CD4-positive, alpha-beta memory T cell (primary cell): ENCODE measurements around the gene RAMP1. TPM values are rescaled to one million over a fixed set of nuclear protein-coding genes. Genes with fewer than 3 reads are reported as not detected.

Source experiments
- CTCF ChIA-PET: fragments of 350-600 bp; sonication (Branson Sonifier 250); formaldehyde crosslinking; loops from one replicate; lab custom pipeline; 2021; ENCODE audit warnings: inconsistent platforms; ENCODE audit not compliant: partially characterized antibody; lab: Charles Lee
- POLR2A ChIA-PET: fragments of 350-600 bp; sonication (Branson Sonifier 250); formaldehyde crosslinking; loops from one replicate; lab custom pipeline; 2021; ENCODE audit not compliant: partially characterized antibody; lab: Charles Lee
- DNase-seq, 5 donors: peaks; one replicate each; pipeline versions ENCODE4 v3.0.0 to v3.0.0-alpha.2; 2020 to 2022; ENCODE audit warnings: mixed read lengths in 1 of 5
- H3K27ac ChIP-seq: one replicate; pipeline ENCODE4 v1.7.0; 2013; ENCODE audit warnings: low read depth, low read length
- H3K27me3 ChIP-seq: 2 replicates; pipeline ENCODE4 v1.7.0; 2013; ENCODE audit warnings: mild to moderate bottlenecking, low read length, moderate library complexity; ENCODE audit not compliant: insufficient read depth
- H3K36me3 ChIP-seq: 2 replicates; pipeline ENCODE4 v1.7.0; 2013; ENCODE audit warnings: mild to moderate bottlenecking, low read length, moderate library complexity; ENCODE audit not compliant: insufficient read depth
- H3K4me1 ChIP-seq: 2 replicates; pipeline ENCODE4 v1.7.0; 2013; ENCODE audit warnings: mild to moderate bottlenecking, low read length, moderate library complexity; ENCODE audit not compliant: insufficient read depth
- H3K4me3 ChIP-seq, 2 donors: one replicate each; pipeline ENCODE4 v1.7.0; 2013; ENCODE audit warnings: low read length in 2 of 2, mild to moderate bottlenecking in 1 of 2
- H3K9me3 ChIP-seq, 2 donors: one replicate each; pipeline ENCODE4 v1.7.0; 2013; ENCODE audit warnings: low read length in 2 of 2, control low read depth in 1 of 2; ENCODE audit not compliant: control insufficient read depth in 1 of 2
- H3K27ac Mint-ChIP-seq, 7 donors: one replicate each; pipeline ENCODE4 v1.8.0; 2020 to 2021; ENCODE audit warnings: mixed read lengths in 7 of 7, mild to moderate bottlenecking in 6 of 7, inconsistent platforms in 3 of 7, moderate library complexity in 3 of 7
- H3K27me3 Mint-ChIP-seq, 2 donors: one replicate each; pipeline ENCODE4 v1.8.0; 2020 to 2021; ENCODE audit warnings: mixed read lengths in 2 of 2
- H3K36me3 Mint-ChIP-seq, 2 donors: one replicate each; pipeline ENCODE4 v1.8.0; 2020 to 2021; ENCODE audit warnings: mixed read lengths in 2 of 2, inconsistent platforms in 1 of 2, mild to moderate bottlenecking in 1 of 2
- H3K4me1 Mint-ChIP-seq, 4 donors: one replicate each; pipeline ENCODE4 v1.8.0; 2020 to 2021; ENCODE audit warnings: mixed read lengths in 4 of 4, mild to moderate bottlenecking in 1 of 4
- H3K4me3 Mint-ChIP-seq, 8 donors: one replicate each; pipeline ENCODE4 v1.8.0; 2020 to 2021; ENCODE audit warnings: mixed read lengths in 8 of 8, mild to moderate bottlenecking in 7 of 8, moderate library complexity in 6 of 8, inconsistent platforms in 3 of 8
- H3K9me3 Mint-ChIP-seq, 8 donors: one replicate each; pipeline ENCODE4 v1.8.0; 2020 to 2021; ENCODE audit warnings: mixed read lengths in 8 of 8, mild to moderate bottlenecking in 5 of 8, inconsistent platforms in 3 of 8, moderate library complexity in 1 of 8
- intact Hi-C: fragments of 100-400 bp; cut with micrococcal nuclease; formaldehyde crosslinking; loops from one replicate; pipeline ENCODE4 v1.15.1; 2023
- polyA plus RNA-seq, 2 donors: library from polyadenylated mRNA; unstranded; fragments of 300-500 nt; fragmentation: Illumina TruSeq; gene quantifications; one replicate each; pipeline ENCODE4 v1.2.3, GENCODE V29; 2021
- total RNA-seq, 2 experiments: library from RNA; stranded (reverse); gene quantifications; one replicate each; pipeline ENCODE4 v1.2.3, GENCODE V29; 2021

The RAMP1 gene
- total and polyA plus RNA-seq, 4 experiments from 2014 or later = 1.3 to 10.8 TPM; not detected in 2

DNA sequence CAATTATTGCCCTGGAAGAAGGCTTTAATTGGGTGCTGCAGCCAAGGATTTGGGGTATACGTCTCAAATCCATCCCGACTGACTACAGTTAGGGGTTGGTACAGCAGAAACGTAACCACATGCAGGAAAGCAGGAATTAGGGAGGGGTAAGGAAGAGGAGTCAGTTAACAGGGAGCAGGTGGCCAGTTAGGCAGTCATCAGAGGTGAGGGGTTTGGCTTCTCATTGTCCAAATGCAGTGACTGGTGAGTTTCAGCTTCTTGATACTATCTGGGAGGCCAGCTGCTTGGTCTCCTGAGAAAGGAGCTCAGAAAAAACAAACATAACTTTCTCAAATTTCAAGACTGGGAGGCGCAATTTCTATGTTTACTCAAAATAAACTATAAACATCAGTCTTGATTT, 68.6 kb downstream of the RAMP1 start:
- Mint-ChIP-seq H3K9me3 (peaks cover 0 to 6% (median 0%) of the 10 kb centered on the region in 8 donors), H3K4me1 (peaks cover 12 to 28% (median 18%) of the 10 kb centered on the region in 4 donors), H3K4me3 (no peak overlapping the region), H3K27me3 (no peaks in the 10 kb centered on the region), H3K36me3 (no peaks in the 10 kb centered on the region), H3K27ac (no peak overlapping the region)
- intact Hi-C loops = no loop called here
- ChIA-PET POLR2A (no interaction called here), CTCF (interaction anchor here (1.2 kb wide), 1 partner anchor 17 kb away, joined by 3 read pairs; no protein-coding TSS in a partner anchor)
- H3K4me1 ChIP-seq = peaks cover 11% of the 10 kb centered on the region
- no peak overlapping the region for H3K27ac ChIP-seq
- no peak for DNase-seq
- no peaks in the 10 kb centered on the region for H3K9me3 ChIP-seq
- no peaks in the 10 kb centered on the region for H3K27me3 ChIP-seq
- H3K4me3 ChIP-seq = no peak overlapping the region
- H3K36me3 ChIP-seq = no peaks in the 10 kb centered on the region

DNA sequence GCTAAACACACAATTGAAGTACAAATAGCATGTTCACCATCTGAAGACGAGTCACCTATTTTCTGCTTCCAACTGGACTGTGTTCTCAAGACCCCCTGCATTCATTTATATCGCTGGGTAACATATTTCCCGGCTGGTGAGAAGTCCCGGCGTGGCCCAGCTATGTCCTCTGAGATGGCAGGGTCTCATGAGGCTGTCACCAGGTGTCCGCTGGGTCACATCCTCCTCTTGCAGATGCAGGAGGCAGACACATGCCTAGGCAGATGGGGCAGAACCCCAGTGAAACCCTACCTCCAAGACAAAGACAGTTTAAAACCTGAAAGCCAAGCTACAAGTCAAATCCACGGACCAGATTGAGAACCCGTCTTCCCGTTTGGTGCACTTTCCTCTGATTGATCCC, 70.6 kb downstream of the RAMP1 start:
- Histone ChIP-seq H3K36me3 (no peaks in the 10 kb centered on the region), H3K27ac (no peak overlapping the region), H3K9me3 (no peaks in the 10 kb centered on the region), H3K4me1 (peaks cover 11% of the 10 kb centered on the region), H3K27me3 (no peaks in the 10 kb centered on the region), H3K4me3 (no peak overlapping the region)
- no peaks in the 10 kb centered on the region for H3K27me3 Mint-ChIP-seq
- intact Hi-C loops = no loop called here
- no peak overlapping the region for H3K4me3 Mint-ChIP-seq
- ChIA-PET POLR2A (no interaction called here), CTCF (interaction anchor here (1.0 kb wide), 1 partner anchor 29 kb away, joined by 3 read pairs; no protein-coding TSS in a partner anchor)
- H3K27ac Mint-ChIP-seq = peak overlapping the region in 2 of 7 donors; percentile 48 to 66
- H3K4me1 Mint-ChIP-seq = peaks cover 12 to 21% (median 16%) of the 10 kb centered on the region in 4 donors
- no peak for DNase-seq
- H3K36me3 Mint-ChIP-seq = no peaks in the 10 kb centered on the region
- peaks cover 0 to 6% (median 0%) of the 10 kb centered on the region in 8 donors for H3K9me3 Mint-ChIP-seq

DNA sequence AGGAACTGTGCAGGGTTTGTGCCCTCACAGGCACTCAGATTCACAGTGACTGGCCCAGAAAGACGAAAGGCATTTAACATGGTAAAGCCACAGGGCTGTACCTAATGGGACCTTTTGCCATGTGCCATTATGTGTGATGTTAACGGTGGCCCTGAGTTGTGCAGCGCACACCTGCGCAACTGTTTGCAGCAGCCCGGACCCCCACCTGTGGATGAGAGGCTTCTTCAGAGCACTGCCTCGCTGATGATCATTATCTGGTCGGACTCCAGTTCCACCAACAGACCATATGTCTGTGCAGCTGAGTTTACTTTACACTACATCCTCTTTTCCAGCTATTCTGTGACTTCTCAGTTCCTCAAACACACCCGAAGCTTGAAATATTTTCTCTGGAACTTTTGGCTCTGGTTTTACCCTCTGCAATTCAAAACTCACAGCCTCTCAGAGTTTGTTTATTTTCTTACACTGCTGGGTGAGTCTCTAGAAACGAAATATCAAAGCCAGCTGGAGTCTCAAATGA, 71.8 kb downstream of the RAMP1 start:
- intact Hi-C loops = no loop called here
- H3K36me3 Mint-ChIP-seq = no peaks in the 10 kb centered on the region
- ChIA-PET CTCF (interaction anchor here (0.6 to 1.2 kb wide), 2 partner anchors 8 to 335 kb away, joined by 5 read pairs; no protein-coding TSS in a partner anchor), POLR2A (no interaction called here)
- H3K27ac ChIP-seq = no peak overlapping the region
- H3K4me1 Mint-ChIP-seq = peaks cover 7 to 19% (median 8%) of the 10 kb centered on the region in 4 donors
- no peak for DNase-seq
- H3K9me3 Mint-ChIP-seq = peaks cover 0 to 6% (median 0%) of the 10 kb centered on the region in 8 donors
- H3K27ac Mint-ChIP-seq = no peak overlapping the region
- no peak overlapping the region for H3K4me3 ChIP-seq
- no peaks in the 10 kb centered on the region for H3K27me3 Mint-ChIP-seq
- H3K4me3 Mint-ChIP-seq = no peak overlapping the region
- peaks cover 2% of the 10 kb centered on the region for H3K4me1 ChIP-seq
- no peaks in the 10 kb centered on the region for H3K9me3 ChIP-seq
- no peaks in the 10 kb centered on the region for H3K36me3 ChIP-seq
- no peaks in the 10 kb centered on the region for H3K27me3 ChIP-seq

DNA sequence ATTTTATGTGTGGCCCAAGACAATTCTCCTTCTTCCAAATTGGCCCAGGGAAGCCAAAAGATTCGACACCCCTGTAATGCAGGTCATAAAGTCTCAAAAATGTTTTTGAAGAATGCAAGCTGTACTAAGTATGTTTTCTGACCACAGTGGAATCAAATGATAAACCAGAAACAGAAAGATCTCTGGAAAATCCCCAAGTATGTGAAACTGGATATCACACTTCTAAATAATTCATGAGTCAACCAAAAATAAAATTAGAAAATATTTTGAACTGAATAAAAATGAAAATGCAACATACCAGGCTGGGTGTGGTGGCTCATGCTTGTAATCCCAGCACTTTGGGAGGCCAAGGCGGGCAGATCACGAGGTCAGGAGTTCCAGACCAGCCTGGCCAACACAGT, 73.3 kb downstream of the RAMP1 start:
- H3K27ac Mint-ChIP-seq = peak overlapping the region in 1 of 7 donors; percentile 72
- ChIA-PET POLR2A (no interaction called here), CTCF (interaction anchor here (1.2 kb wide), 1 partner anchor 10 kb away, joined by 5 read pairs; no protein-coding TSS in a partner anchor)
- H3K27me3 Mint-ChIP-seq = no peaks in the 10 kb centered on the region
- no peak for DNase-seq
- intact Hi-C loops = no loop called here
- H3K9me3 Mint-ChIP-seq = peaks cover 0 to 6% (median 0%) of the 10 kb centered on the region in 8 donors
- Histone ChIP-seq H3K4me1 (no peaks in the 10 kb centered on the region), H3K27me3 (no peaks in the 10 kb centered on the region), H3K36me3 (no peaks in the 10 kb centered on the region), H3K27ac (no peak overlapping the region), H3K9me3 (no peaks in the 10 kb centered on the region), H3K4me3 (no peak overlapping the region)
- H3K4me3 Mint-ChIP-seq = no peak overlapping the region
- H3K36me3 Mint-ChIP-seq = no peaks in the 10 kb centered on the region
- H3K4me1 Mint-ChIP-seq = peaks cover 0 to 11% (median 6%) of the 10 kb centered on the region in 4 donors

DNA sequence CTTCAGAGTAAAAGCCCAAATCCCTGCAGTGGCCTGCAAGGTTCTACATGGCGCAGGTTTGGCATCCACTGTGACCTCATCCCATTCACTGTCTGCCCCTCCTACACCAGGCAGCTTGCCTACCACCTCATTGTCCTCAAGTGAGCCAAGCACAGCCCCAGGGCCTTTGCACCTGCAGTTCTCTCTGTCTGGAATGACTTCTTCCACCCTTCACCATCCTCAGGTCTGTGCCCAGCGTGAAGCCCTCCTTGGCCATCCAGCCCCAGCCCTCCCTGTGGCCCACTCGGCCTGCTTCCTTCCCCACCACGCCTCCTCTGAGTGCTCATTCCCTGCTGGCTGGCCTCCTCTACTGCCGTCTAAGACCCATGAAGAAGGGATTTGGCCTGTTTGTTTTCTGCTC, 74.8 kb downstream of the RAMP1 start:
- H3K27ac ChIP-seq = no peak overlapping the region
- no peaks in the 10 kb centered on the region for H3K9me3 ChIP-seq
- Mint-ChIP-seq H3K4me3 (peak overlapping the region in 1 of 8 donors; percentile 16), H3K9me3 (peaks cover 0 to 6% (median under 1%) of the 10 kb centered on the region in 8 donors), H3K4me1 (peaks cover 5 to 13% (median 9%) of the 10 kb centered on the region in 4 donors), H3K27me3 (no peaks in the 10 kb centered on the region), H3K36me3 (peaks cover under 1 to 1% of the 10 kb centered on the region in 2 donors), H3K27ac (no peak overlapping the region)
- ChIA-PET CTCF (no interaction called here), POLR2A (interaction anchor here (1.5 kb wide), 1 partner anchor 9 kb away, joined by 4 read pairs; no protein-coding TSS in a partner anchor)
- intact Hi-C loops = no loop called here
- H3K4me1 ChIP-seq = no peaks in the 10 kb centered on the region
- no peak for DNase-seq
- H3K4me3 ChIP-seq = no peak overlapping the region
- no peaks in the 10 kb centered on the region for H3K36me3 ChIP-seq
- H3K27me3 ChIP-seq = no peaks in the 10 kb centered on the region

DNA sequence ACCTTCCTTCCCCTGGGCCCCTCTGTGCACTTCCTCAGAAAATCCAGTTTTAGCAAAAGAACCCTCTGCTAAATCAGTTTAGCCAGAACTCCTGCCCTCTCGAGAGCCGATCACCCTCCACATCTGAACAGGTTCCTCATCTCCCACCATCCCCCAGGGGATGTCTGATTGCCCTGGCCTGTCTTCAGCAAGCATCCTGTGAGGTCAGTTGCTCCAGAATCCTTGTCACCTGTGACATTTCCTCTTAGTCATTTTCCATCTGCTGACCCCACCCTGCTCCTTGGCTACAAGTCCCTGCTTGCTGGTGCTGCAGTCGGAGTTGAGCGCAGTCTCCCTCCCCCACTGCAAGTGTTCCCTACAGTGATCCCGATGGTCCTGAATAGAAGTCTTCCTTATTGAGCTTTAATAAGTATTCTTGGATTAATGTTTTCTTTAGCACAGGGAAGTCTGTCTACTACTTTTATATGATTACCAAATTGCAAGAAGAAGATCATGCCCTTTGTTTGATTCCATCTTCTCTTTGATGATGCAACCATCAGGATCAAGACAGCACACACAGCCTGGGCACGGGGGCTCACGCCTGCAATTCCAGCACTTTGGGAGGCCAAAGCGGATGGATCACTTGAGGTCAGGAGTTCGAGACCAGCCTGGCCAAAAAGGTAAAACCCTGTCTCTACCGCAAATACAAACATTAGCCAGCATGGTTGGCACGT, 76.5 kb downstream of the RAMP1 start:
- Mint-ChIP-seq H3K4me3 (no peak overlapping the region), H3K27me3 (no peaks in the 10 kb centered on the region), H3K27ac (peak overlapping the region in 1 of 7 donors; percentile 19), H3K36me3 (peaks cover 6 to 12% of the 10 kb centered on the region in 2 donors), H3K9me3 (peaks cover 2 to 14% (median 6%) of the 10 kb centered on the region in 8 donors), H3K4me1 (peaks cover 21 to 29% (median 22%) of the 10 kb centered on the region in 4 donors)
- intact Hi-C loops = no loop called here
- Histone ChIP-seq H3K27ac (no peak overlapping the region), H3K4me1 (peaks cover 17% of the 10 kb centered on the region), H3K36me3 (no peaks in the 10 kb centered on the region), H3K9me3 (no peaks in the 10 kb centered on the region), H3K27me3 (no peaks in the 10 kb centered on the region), H3K4me3 (no peak overlapping the region)
- DNase-seq = no peak
- CTCF ChIA-PET = interaction anchor here (0.7 kb wide), 1 partner anchor 105 kb away, joined by 3 read pairs; no protein-coding TSS in a partner anchor
- POLR2A ChIA-PET = no interaction called here

DNA sequence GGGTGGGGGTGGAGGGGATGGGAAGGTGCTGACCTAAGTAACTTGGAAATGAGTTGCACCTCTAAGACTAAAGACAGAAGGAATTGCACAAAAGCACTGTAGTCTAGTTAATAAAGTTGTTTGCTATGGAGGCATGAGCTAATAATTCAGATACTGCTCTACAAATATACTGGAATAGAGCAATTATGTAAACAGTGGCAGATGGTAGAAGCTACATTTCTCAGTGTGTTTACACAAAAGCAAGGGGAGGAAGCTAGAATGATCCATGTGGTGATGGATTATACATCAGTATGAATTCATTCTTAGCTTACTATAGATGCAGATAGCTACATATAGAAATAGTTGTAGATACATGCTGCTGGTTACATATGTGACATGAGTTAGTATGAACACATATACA, 79.8 kb downstream of the RAMP1 start:
- peak overlapping the region in 2 of 8 donors; percentile 41 to 68 for H3K4me3 Mint-ChIP-seq
- intact Hi-C loops = no loop called here
- H3K4me3 ChIP-seq = no peak overlapping the region
- H3K4me1 ChIP-seq = peaks cover 50% of the 10 kb centered on the region
- peaks cover 0 to 3% of the 10 kb centered on the region in 2 donors for H3K9me3 ChIP-seq
- H3K36me3 ChIP-seq = no peaks in the 10 kb centered on the region
- no peak for DNase-seq
- POLR2A ChIA-PET = interaction anchor here (1.2 to 1.3 kb wide), 2 partner anchors 13 to 15 kb away, joined by 3 to 4 read pairs; no protein-coding TSS in a partner anchor
- CTCF ChIA-PET = interaction anchor here (0.5 kb wide), 1 partner anchor 18 kb away, joined by 3 read pairs; no protein-coding TSS in a partner anchor
- H3K27me3 Mint-ChIP-seq = no peaks in the 10 kb centered on the region
- peaks cover 44 to 62% (median 49%) of the 10 kb centered on the region in 4 donors for H3K4me1 Mint-ChIP-seq
- H3K9me3 Mint-ChIP-seq = peaks cover 2 to 29% (median 22%) of the 10 kb centered on the region in 8 donors
- peak overlapping the region in 5 of 7 donors; percentile 21 to 85 (median 78) for H3K27ac Mint-ChIP-seq
- no peaks in the 10 kb centered on the region for H3K27me3 ChIP-seq
- H3K36me3 Mint-ChIP-seq = peaks cover 13 to 20% of the 10 kb centered on the region in 2 donors
- no peak overlapping the region for H3K27ac ChIP-seq
